Endothelial cell of umbilical vein (primary cell): ENCODE measurements around the gene ZNF319. TPM values are rescaled to one million over a fixed set of nuclear protein-coding genes. Genes with fewer than 3 reads are reported as not detected.

Experiments
- BruUV-seq: library from RNA; stranded (reverse); fragments of 400-500 nt; replicated peaks from 2 replicates; lab custom pipeline; 2021; lab: Mats Ljungman, UMichigan
- CTCF ChIA-PET: fragments of 300-600, 350-600 bp; sonication (Branson Sonifier 250); formaldehyde crosslinking; loops from one replicate; lab custom pipeline; 2021; ENCODE audit warnings: antibody characterized with exemption, inconsistent platforms; lab: Charles Lee
- POLR2A ChIA-PET: fragments of 300-600, 350-600 bp; sonication (Branson Sonifier 250); formaldehyde crosslinking; loops from one replicate; lab custom pipeline; 2021; ENCODE audit warnings: antibody characterized with exemption, inconsistent platforms; lab: Charles Lee
- DNase-seq: peaks from one replicate; pipeline ENCODE4 v3.0.0-alpha.2; 2011; ENCODE audit warnings: low read depth, low spot score
- FAIRE-seq: peaks from 2 replicates; lab custom pipeline; 2011; peaks lifted over from hg19 to GRCh38; lab: Jason Lieb, UNC
- H2AFZ ChIP-seq: 2 replicates; pipeline ENCODE4 v1.6.0; 2012; ENCODE audit warnings: low read depth, low read length, control low read depth, inconsistent platforms
- H3K27ac ChIP-seq: 2 replicates; pipeline ENCODE4 v1.5.1; 2011; ENCODE audit warnings: low read depth, mild to moderate bottlenecking, control low read depth, low read length, moderate library complexity; ENCODE audit not compliant: insufficient read depth
- H3K27me3 ChIP-seq, 2 experiments: 2 replicates each; pipeline versions ENCODE4 v1.6.0 to v1.6.1; 2011; ENCODE audit warnings: low read length in 2 of 2, mixed read lengths in 1 of 2; ENCODE audit not compliant: control insufficient read depth in 2 of 2, insufficient read depth in 2 of 2
- H3K36me3 ChIP-seq, 2 experiments: 2 replicates in 1 of 2; 3 replicates in 1 of 2; pipeline ENCODE4 v1.5.1; 2011; ENCODE audit warnings: low read length in 2 of 2, mild to moderate bottlenecking in 1 of 2, moderate library complexity in 1 of 2; ENCODE audit not compliant: control insufficient read depth in 2 of 2, insufficient read depth in 2 of 2; ENCODE audit errors: extremely low read depth in 1 of 2
- H3K4me1 ChIP-seq: 3 replicates; pipeline ENCODE4 v1.5.1; 2011; ENCODE audit warnings: mild to moderate bottlenecking, low read length; ENCODE audit not compliant: control insufficient read depth, insufficient read depth; ENCODE audit errors: extremely low read depth
- H3K4me2 ChIP-seq: 2 replicates; pipeline ENCODE4 v1.6.1; 2011; ENCODE audit warnings: low read length, control low read depth, mixed read lengths; ENCODE audit not compliant: insufficient read depth
- H3K4me3 ChIP-seq, 3 experiments: fragments of 200-600 bp in 1 of 3; sonication (generic), shearing (Covaris generic) in 1 of 3; replicated peaks in 1 of 3; 2 replicates each; pipeline ENCODE4 v1.5.1; 2011 to 2016; ENCODE audit warnings: control low read depth in 3 of 3, low read length in 3 of 3, mild to moderate bottlenecking in 2 of 3, inconsistent platforms in 1 of 3, low read depth in 1 of 3, moderate library complexity in 1 of 3; ENCODE audit not compliant: insufficient read depth in 1 of 3
- H3K79me2 ChIP-seq: 2 replicates; pipeline ENCODE4 v1.6.0; 2012; ENCODE audit warnings: low read length, inconsistent platforms; ENCODE audit not compliant: control insufficient read depth, insufficient read depth
- H3K9ac ChIP-seq: replicated peaks from 2 replicates; pipeline ENCODE3; 2011; ENCODE audit warnings: low read length, control low read depth; ENCODE audit not compliant: insufficient read depth; ENCODE audit errors: extremely low read depth
- H3K9me1 ChIP-seq: replicated peaks from 3 replicates; pipeline ENCODE4 v1.6.0; 2011; ENCODE audit warnings: mild to moderate bottlenecking, low read length; ENCODE audit not compliant: control insufficient read depth, insufficient read depth; ENCODE audit errors: extremely low read depth
- H3K9me3 ChIP-seq: replicated peaks from 2 replicates; pipeline ENCODE4 v1.5.1; 2012; ENCODE audit warnings: low read length, inconsistent platforms; ENCODE audit not compliant: control insufficient read depth, insufficient read depth
- H4K20me1 ChIP-seq: replicated peaks from 2 replicates; pipeline ENCODE3; 2011; ENCODE audit warnings: mild to moderate bottlenecking, low read length; ENCODE audit not compliant: control insufficient read depth, insufficient read depth; ENCODE audit errors: extremely low read depth
- EZH2 ChIP-seq: IDR thresholded peaks from 2 replicates; pipeline ENCODE4 v1.6.1; 2012; ENCODE audit warnings: borderline replicate concordance, low read depth, mild to moderate bottlenecking, moderate library complexity, low read length, inconsistent platforms; ENCODE audit not compliant: severe bottlenecking
- FOS ChIP-seq: IDR thresholded peaks from 2 replicates; pipeline ENCODE4 v1.6.1; 2011; ENCODE audit warnings: mild to moderate bottlenecking, low read length, moderate library complexity, borderline replicate concordance; ENCODE audit not compliant: insufficient read depth
- GATA2 ChIP-seq: IDR thresholded peaks from 2 replicates; pipeline ENCODE4 v1.7.0; 2011; ENCODE audit warnings: low read depth, mild to moderate bottlenecking, moderate library complexity, mixed read lengths, low read length; ENCODE audit not compliant: insufficient read length, insufficient read depth
- JUN ChIP-seq: IDR thresholded peaks from 2 replicates; pipeline ENCODE4 v1.6.1; 2011; ENCODE audit warnings: borderline replicate concordance, low read depth; ENCODE audit not compliant: insufficient read length, insufficient read depth
- MYC ChIP-seq: IDR thresholded peaks from one replicate; pipeline ENCODE4 v1.6.1; 2011; ENCODE audit warnings: mild to moderate bottlenecking, low read depth, low read length
- POLR2A ChIP-seq: IDR thresholded peaks from 2 replicates; pipeline ENCODE4 v1.6.1; 2012; ENCODE audit warnings: low read depth, mild to moderate bottlenecking, control low read depth, low read length
- POLR2AphosphoS5 ChIP-seq: IDR thresholded peaks from 2 replicates; pipeline ENCODE4 v1.6.1; 2012; ENCODE audit warnings: low read depth, mild to moderate bottlenecking, control low read depth, low read length, moderate library complexity; ENCODE audit not compliant: insufficient read depth
- dilution Hi-C: fragments of 300-500 bp; cut with MboI; formaldehyde crosslinking; loops from one replicate; pipeline ENCODE4 v1.15.0; 2019; ENCODE audit warnings: low sequenced_read_pairs; ENCODE audit not compliant: extremely low pct_ligation_motif_present
- intact Hi-C: fragments of 100-400 bp; cut with micrococcal nuclease; formaldehyde crosslinking; loops from one replicate; pipeline ENCODE4 v1.10.0; 2022
- polyA plus RNA-seq, 4 experiments: library from polyadenylated mRNA; depleted of rRNA in 3 of 4; stranded (reverse) in 3 of 4; unstranded in 1 of 4; fragments of >200 nt; gene quantifications; 2 replicates each; pipeline versions ENCODE4 v1.2.1 to v1.2.3, GENCODE V29; 2011 to 2012; ENCODE audit warnings: missing spikeins in 1 of 4
- total RNA-seq: library from RNA; stranded (reverse); gene quantifications from 2 replicates; pipeline ENCODE4 v1.2.3, GENCODE V29; 2021
- TF ChIP-seq, protein P1 (sequence below): IDR thresholded peaks from 2 replicates; pipeline ENCODE4 v1.6.1; 2011; ENCODE audit not compliant: insufficient read depth, insufficient read length
- TF ChIP-seq, protein P2 (sequence below), 2 donors: IDR thresholded peaks; 1 replicate in 1 of 2; 2 replicates in 1 of 2; pipeline ENCODE4 v1.5.1; 2011; ENCODE audit warnings: low read length in 2 of 2, mild to moderate bottlenecking in 2 of 2, moderate library complexity in 2 of 2, control low read depth in 1 of 2, inconsistent platforms in 1 of 2, low read depth in 1 of 2; ENCODE audit not compliant: insufficient read depth in 1 of 2; ENCODE audit errors: extremely low read depth in 1 of 2

ZNF319 gene
- total and polyA plus RNA-seq, 2 donors (not counting 3 experiments of a cell fraction or from before 2014, with no cell fraction given), result 5.4 to 9.9 TPM

DNA sequence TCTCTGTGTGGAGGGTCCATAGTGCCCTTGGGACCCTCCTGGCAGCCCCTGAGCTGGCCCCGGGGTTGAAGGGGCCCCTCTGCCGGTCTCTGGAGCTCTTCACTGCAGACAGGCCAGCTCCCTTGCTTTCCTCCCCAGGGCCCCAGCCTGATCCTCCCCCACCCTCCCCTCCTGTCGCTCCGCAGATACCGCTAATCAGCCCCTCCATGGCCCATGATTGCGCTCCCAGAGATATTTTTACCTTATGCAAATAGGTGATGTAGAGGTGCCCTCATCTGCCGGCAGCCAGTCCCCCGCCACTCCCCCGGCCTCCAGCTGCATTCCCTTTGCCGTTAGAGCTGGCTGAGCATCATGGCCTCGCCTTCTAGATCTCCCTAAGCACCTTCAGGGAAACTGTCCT, 34.3 kb upstream of the ZNF319 start:
- Histone ChIP-seq H3K27ac (no peak overlapping the region), H3K27me3 (no peaks in the 10 kb centered on the region), H3K36me3 (no peaks in the 10 kb centered on the region), H4K20me1 (no peaks in the 10 kb centered on the region), H3K9me1 (no peaks in the 10 kb centered on the region), H3K4me2 (no peak overlapping the region), H3K9ac (no peak overlapping the region), H2AFZ (no peak overlapping the region), H3K9me3 (no peaks in the 10 kb centered on the region), H3K79me2 (no peaks in the 10 kb centered on the region), H3K4me3 (no peak overlapping the region), H3K4me1 (no peaks in the 10 kb centered on the region)
- ChIA-PET POLR2A (no interaction called here), CTCF (interaction anchor here (1.4 kb wide), 1 partner anchor 15 kb away, joined by 6 read pairs; no protein-coding TSS in a partner anchor)
- dilution Hi-C loops (no loop called here), intact Hi-C loops (no loop called here)
- TF ChIP-seq POLR2A, result no peak
- no peak for TF ChIP-seq JUN
- FAIRE-seq, result no peak
- no TSS peak for BruUV-seq
- no peak for DNase-seq

DNA sequence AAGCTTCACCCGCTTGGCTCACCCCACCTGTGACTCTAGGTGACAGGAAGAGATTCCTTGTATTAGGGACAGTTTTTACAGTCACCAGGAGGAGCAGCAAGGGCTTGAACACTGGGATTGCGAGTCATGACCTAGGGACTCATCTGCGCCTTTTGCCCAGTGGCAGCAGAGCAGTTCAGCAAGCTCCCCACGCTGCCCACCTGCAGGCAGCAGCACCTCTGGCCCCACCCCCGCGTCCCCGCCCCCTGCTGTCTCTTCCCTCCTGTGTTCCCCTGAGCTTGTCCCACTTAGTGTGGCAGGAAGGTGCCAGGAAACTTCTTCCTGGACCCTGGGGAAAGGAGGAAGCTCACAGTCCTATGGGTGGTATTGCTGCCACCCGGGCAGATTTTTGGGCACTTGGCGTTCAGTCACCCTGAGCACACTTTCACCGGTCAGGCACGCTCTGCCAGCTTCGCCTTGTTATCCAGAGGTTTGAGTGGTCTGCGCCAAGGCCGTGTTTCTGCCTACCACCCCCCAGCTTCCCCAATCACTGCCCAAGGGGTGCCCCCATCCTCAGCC, 33.7 kb upstream of the ZNF319 start:
- intact Hi-C loops, result no loop called here
- H3K9me3 ChIP-seq, result no peaks in the 10 kb centered on the region
- no peaks in the 10 kb centered on the region for H4K20me1 ChIP-seq
- no peak overlapping the region for H2AFZ ChIP-seq
- FAIRE-seq (no peak), DNase-seq (no peak)
- no peaks in the 10 kb centered on the region for H3K9me1 ChIP-seq
- H3K79me2 ChIP-seq, result no peaks in the 10 kb centered on the region
- H3K27me3 ChIP-seq, result no peaks in the 10 kb centered on the region
- BruUV-seq, result no TSS peak
- ChIA-PET CTCF (interaction anchor here (1.4 kb wide), 1 partner anchor 15 kb away, joined by 6 read pairs; no protein-coding TSS in a partner anchor), POLR2A (no interaction called here)
- H3K4me2 ChIP-seq, result no peak overlapping the region
- no peak overlapping the region for H3K9ac ChIP-seq
- H3K27ac ChIP-seq, result no peak overlapping the region
- TF ChIP-seq POLR2AphosphoS5, result no peak
- TF ChIP-seq, protein P1, sequence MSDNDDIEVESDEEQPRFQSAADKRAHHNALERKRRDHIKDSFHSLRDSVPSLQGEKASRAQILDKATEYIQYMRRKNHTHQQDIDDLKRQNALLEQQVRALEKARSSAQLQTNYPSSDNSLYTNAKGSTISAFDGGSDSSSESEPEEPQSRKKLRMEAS, result no peak
- no peak for TF ChIP-seq FOS
- TF ChIP-seq, protein P2, sequence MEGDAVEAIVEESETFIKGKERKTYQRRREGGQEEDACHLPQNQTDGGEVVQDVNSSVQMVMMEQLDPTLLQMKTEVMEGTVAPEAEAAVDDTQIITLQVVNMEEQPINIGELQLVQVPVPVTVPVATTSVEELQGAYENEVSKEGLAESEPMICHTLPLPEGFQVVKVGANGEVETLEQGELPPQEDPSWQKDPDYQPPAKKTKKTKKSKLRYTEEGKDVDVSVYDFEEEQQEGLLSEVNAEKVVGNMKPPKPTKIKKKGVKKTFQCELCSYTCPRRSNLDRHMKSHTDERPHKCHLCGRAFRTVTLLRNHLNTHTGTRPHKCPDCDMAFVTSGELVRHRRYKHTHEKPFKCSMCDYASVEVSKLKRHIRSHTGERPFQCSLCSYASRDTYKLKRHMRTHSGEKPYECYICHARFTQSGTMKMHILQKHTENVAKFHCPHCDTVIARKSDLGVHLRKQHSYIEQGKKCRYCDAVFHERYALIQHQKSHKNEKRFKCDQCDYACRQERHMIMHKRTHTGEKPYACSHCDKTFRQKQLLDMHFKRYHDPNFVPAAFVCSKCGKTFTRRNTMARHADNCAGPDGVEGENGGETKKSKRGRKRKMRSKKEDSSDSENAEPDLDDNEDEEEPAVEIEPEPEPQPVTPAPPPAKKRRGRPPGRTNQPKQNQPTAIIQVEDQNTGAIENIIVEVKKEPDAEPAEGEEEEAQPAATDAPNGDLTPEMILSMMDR (IDR thresholded peaks at IDR 0.05; ENCODE audit: extremely low read depth in 1 of 2, insufficient read depth in 1 of 2, low read depth in 1 of 2, low read length in 2 of 2), result no peak
- TF ChIP-seq GATA2, result no peak
- TF ChIP-seq JUN, result no peak
- no peak for TF ChIP-seq MYC
- no peak for TF ChIP-seq POLR2A
- TF ChIP-seq EZH2, result no peak
- H3K4me3 ChIP-seq, result no peak overlapping the region
- dilution Hi-C loops, result no loop called here
- H3K36me3 ChIP-seq, result no peaks in the 10 kb centered on the region
- H3K4me1 ChIP-seq, result no peaks in the 10 kb centered on the region
